Measurements from ENCODE around the gene KRT82.

GRCh38 chr12:52394836-52395405 lies 11.2 kb downstream of the KRT82 start:
- TF ChIP-seq EZH2 (IDR thresholded peaks at IDR 0.05; ENCODE audit: borderline replicate concordance, low read length), result no peak
- TF ChIP-seq, protein P1, sequence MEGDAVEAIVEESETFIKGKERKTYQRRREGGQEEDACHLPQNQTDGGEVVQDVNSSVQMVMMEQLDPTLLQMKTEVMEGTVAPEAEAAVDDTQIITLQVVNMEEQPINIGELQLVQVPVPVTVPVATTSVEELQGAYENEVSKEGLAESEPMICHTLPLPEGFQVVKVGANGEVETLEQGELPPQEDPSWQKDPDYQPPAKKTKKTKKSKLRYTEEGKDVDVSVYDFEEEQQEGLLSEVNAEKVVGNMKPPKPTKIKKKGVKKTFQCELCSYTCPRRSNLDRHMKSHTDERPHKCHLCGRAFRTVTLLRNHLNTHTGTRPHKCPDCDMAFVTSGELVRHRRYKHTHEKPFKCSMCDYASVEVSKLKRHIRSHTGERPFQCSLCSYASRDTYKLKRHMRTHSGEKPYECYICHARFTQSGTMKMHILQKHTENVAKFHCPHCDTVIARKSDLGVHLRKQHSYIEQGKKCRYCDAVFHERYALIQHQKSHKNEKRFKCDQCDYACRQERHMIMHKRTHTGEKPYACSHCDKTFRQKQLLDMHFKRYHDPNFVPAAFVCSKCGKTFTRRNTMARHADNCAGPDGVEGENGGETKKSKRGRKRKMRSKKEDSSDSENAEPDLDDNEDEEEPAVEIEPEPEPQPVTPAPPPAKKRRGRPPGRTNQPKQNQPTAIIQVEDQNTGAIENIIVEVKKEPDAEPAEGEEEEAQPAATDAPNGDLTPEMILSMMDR (IDR thresholded peaks at IDR 0.05; ENCODE audit: low read length), result no peak

Measured in OCI-LY1 (cell line).